SKM-1 (cell line): ENCODE results near the gene GSTM5.
"Not testable (repeated sequence)": the region's sequence is repeated elsewhere in the genome, so short reads cannot be mapped to it uniquely, and the experiment has no call there.

Experiments
- DNase-seq: peaks from one replicate; lab custom pipeline; 2025; ENCODE audit not compliant: unreplicated experiment; lab: John Stamatoyannopoulos, UW

The GSTM5 gene

DNA sequence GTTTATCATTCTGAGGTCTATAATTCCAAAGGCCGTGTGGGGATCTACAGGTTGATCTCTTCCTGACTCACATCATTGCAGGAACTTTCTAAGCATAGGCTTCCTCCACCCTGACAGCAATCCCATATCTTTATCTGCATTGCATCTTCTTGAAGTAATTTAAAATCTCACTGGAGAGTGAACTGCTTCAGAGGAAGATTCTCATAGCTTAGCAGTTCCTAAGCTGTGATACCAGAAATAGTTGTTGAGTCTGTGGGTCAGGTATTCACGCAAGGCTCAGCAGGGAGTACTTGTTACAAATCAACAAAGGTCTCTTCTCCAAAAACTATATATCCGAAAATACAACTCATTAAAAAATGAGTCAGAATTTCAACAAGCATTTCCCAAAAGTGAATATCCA, 16.9 kb upstream of the GSTM5 start:
- not testable (repeated sequence) for DNase-seq

- no peak for DNase-seq
Measured at GRCh38 chr1:109697066-109697465, 15.0 kb upstream of the GSTM5 start.

- not testable (repeated sequence) for DNase-seq
Measured at GRCh38 chr1:109697861-109698260, 14.2 kb upstream of the GSTM5 start.

GRCh38 chr1:109702940-109703339, 9.1 kb upstream of the GSTM5 start:
- DNase-seq = not testable (repeated sequence)

- DNase-seq = no peak
Measured at GRCh38 chr1:109704173-109704572, 7.9 kb upstream of the GSTM5 start.

DNA sequence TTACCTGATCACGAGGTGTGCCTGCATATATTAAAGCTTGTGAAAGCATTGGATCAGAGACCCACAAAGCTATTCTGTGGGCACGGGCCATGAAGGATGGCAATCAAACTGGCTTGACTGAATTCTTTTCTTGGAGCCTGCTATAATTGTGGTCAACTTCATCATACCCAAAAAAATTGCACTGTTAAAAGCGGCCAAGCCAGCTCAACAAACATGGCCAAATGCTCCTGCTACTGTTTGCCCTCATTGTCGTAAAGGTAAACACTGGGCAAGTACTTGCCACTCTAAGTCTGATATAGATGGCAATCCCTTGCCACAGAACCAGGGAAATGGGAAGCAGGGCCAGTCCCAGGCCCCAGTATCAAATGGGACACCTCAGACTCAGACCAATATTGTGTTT, 6.6 kb upstream of the GSTM5 start:
- no peak for DNase-seq

GRCh38 chr1:109708949-109709348, 3.1 kb upstream of the GSTM5 start:
- not testable (repeated sequence) for DNase-seq

DNA sequence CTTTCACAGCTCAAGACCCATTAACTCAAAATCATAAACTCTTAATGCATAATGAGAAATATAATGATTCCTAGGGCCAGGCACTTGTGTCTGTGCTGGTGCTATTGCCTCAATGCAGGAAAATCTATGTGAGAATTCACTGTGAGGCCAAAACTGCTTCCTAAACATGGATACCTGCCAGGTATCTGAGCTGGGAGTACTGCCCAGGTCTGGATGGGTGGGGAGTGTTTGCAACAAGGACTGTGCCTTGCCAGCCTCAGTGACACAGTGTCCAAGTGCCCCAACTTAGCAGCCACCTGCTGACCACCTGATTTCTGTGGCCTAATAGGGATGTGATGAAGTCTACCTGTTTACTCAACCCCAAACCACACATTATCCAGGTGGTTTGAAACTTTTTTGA, 2.2 kb upstream of the GSTM5 start:
- not testable (repeated sequence) for DNase-seq

- no peak for DNase-seq
Measured at GRCh38 chr1:109712321-109712864, 342 bp downstream of the GSTM5 start.

DNA sequence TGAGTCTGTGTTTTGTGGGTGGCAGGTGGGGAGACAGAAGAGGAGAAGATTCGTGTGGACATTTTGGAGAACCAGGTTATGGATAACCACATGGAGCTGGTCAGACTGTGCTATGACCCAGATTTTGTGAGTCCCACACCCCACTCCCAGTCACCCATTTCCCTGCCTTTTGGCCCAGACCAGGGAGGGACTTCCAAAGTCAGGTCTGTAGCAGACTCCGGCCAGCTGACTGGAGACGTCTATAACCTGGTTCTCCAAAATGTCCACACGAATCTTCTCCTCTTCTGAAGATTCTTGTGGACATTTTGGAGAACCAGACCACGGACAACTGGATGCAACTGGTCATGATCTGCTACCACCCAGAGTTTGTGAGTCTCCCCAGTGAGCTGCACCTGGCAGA, 1.6 kb downstream of the GSTM5 start:
- DNase-seq = no peak

DNA sequence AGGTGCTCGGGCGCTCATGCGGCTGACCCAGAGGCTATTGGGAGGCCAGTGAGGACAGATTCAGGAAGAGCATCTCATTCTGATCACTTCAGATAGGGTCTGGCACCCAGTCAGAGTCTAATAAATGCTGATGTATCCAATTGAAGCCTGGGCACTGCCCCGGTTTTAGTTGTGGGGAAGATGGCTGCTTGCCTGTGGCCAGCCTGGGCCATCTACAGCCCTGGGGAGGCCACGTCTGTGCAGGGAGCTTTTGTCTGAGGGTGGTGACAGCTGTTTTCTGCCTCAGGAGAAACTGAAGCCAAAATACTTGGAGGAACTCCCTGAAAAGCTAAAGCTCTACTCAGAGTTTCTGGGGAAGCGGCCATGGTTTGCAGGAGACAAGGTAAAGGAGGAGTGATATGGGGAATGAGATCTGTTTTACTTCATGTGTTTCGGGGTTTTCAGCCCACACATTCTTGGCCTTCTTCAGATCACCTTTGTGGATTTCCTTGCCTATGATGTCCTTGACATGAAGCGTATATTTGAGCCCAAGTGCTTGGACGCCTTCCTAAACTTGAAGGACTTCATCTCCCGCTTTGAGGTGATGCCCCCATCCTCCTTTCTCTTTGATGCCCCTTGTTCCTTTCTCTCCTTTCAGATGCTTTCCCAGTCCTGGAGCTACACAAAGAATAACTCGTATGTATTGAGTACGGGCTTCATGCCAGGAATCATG, 2.8 kb downstream of the GSTM5 start:
- DNase-seq = no peak

DNA sequence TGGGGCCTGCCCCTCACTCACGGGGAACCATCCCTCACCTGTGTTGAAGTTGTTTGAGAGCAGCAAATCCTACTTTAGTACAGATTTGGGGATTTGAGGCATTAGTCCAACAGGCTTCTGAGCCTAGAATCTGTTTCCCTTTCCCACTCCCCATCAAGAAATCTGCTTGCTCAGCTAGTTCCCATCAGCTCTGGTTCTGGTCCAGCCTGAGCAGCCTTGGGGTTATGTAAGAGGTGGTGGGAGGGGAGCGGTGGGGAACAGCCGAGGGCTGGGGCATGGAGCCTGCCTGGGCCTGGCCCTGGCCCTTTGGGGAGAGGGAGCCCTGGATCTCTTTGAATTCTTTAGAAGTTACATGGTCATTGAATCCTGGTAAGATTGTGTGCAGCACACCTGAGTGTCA, 4.1 kb downstream of the GSTM5 start:
- DNase-seq = no peak

DNA sequence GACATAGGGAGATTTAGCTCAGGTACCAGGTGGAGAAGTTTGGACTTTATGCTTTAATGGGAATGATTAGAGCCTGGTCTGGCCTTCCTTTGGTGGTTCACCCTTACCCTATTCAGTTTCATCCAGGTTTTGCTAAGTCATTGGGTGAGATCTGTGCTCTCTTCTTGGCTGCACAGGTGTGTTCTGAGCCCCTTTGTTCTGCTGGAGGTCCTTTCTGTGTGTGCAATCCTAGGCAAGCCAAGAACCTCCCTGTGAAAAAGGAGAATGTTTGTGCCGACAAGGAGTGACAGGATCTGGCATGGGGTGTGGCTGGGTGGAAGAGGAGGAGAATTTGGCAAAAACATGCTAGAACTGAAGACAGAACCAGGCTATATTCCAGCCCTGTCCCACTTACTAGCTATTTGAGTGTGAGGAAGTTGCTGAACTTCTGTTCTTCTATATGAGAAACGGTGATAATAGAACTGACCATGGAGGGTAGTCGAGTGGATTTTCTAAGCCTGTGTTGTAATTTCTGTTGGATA, 4.6 kb downstream of the GSTM5 start:
- DNase-seq = no peak

DNA sequence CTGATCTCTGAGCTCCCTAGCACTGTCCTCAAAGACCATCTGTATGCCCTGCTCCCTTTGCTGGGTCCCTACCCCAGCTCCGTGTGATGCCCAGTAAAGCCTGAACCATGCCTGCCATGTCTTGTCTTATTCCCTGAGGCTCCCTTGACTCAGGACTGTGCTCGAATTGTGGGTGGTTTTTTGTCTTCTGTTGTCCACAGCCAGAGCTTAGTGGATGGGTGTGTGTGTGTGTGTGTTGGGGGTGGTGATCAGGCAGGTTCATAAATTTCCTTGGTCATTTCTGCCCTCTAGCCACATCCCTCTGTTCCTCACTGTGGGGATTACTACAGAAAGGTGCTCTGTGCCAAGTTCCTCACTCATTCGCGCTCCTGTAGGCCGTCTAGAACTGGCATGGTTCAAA, 5.7 kb downstream of the GSTM5 start:
- no peak for DNase-seq

GRCh38 chr1:109718495-109718894, 6.4 kb downstream of the GSTM5 start:
- DNase-seq = no peak

DNA sequence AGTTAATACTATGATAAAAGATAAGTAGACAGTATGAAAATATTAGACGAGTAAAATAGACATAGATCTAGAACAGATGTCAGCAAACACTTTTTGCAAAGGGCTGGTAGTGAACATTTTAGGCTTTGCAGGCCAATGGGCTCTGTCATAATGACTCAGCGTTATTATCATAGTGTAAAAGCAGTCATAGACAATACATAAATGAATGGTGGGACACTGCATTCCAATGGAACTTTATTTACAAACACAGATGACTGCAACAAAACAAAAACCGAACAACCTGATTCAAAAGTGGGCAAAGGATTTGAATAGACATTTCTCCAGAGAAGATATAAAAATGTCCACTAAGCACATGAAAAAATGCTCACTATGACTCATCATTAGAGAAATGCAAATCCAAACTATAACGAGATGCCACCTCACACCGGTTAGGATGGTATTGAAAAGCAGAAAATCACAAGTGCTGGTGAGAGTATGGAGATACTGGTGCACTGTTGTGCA, 7.3 kb downstream of the GSTM5 start:
- no peak for DNase-seq

GRCh38 chr1:109721042-109721441, 9.0 kb downstream of the GSTM5 start:
- no peak for DNase-seq

DNA sequence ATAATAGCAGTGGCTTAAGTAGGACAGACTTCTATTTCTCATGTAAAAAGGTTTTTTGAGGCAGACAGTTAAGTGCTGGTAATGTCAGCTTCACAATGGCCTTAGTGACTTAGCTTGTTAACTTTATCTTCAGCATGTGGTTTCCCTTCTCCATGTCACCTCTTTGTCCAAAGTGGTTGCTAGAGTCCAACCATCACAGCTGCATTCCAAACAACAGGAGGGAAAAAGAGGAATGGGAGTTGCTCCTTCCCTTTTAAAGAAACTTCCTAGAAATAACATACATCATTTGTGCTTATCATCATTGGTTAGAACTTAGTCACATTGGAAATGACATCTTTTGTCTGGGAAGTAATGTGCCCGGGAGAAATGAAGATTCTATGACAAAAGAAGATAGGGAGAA, 9.9 kb downstream of the GSTM5 start:
- DNase-seq = no peak

DNA sequence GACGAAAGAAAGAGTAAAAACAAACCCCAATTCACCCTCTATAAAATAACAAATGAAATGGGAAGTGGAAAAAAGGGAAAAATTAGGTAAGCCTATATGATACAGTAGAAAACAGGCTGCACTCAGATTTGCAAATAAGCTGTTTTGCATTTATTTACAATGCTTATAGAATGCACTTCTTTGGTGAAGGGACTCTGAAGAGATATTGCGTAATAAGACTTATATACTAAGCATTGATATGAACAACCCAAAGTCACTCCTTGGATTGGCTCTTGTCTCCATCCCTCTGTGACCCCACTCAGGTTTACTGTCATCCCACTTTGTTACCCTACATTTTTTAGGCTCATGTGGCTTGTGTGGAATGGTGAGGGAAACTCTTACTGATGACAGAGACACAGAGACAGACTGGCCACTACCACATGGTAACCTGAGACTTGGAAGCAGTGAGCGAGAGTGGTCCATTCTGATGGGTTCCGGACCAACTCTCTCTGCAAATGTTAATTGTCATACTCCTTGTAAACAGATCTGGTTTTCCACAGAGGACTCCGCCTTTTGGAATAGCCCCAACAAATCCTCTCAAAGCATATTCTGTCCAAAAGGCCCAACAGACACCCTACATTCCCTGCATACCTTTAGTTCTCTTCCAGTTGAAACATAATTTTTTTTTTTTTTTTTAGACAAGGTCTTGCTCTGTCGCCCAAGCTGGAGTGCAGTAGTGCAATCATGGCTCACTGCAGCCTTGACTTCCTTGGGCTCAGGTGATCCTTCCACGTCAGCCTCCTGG, 11.0 kb downstream of the GSTM5 start:
- DNase-seq = no peak

- no peak for DNase-seq
Measured at GRCh38 chr1:109724933-109725332, 12.9 kb downstream of the GSTM5 start.

- DNase-seq = no peak
Measured at GRCh38 chr1:109725510-109725909, 13.5 kb downstream of the GSTM5 start.

DNA sequence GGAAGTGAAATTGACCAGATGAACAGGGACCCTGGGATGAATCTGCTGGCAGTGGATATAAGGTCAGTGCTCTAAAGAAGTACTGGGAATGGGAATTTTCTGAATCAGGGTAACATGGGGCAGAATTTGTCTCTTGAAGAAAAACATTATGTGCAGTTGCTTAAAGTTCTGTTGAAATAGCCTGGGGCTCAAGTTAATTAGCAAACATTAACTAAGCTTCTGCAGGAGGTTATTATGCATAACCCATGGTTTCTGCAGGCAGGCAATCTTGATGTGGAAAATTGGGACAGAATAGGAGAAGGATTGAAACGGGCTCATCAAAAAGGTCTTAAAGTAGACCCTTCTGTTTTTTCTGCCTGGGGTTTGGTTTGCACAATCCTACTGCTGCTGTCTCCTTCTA, 14.0 kb downstream of the GSTM5 start:
- no peak for DNase-seq
